SK-N-SH treated with all-trans-retinoic acid at 6 μM for 48 hours (cell line): ENCODE measurements around the gene ARL17B.
"Not testable (repeated sequence)": the region's sequence is repeated elsewhere in the genome, so short reads cannot be mapped to it uniquely, and the experiment has no call there.

Experiments used
- ISL1 ChIP-seq: fragments of 250-450 bp; sonication (Bioruptor Pico); IDR thresholded peaks from 2 replicates; pipeline ENCODE4 v2.1.2; 2022; ENCODE audit warnings: mild to moderate bottlenecking, moderate library complexity
- ZC3H10 ChIP-seq: fragments of 250-450 bp; sonication (Bioruptor Pico); IDR thresholded peaks from 2 replicates; pipeline ENCODE4 v1.5.1; 2021; ENCODE audit warnings: mild to moderate bottlenecking, moderate library complexity
- ZFP30 ChIP-seq: fragments of 450-650 bp; formaldehyde crosslinking; IDR thresholded peaks from 2 replicates; pipeline ENCODE4 v1.5.0; 2022; ENCODE audit warnings: mild to moderate bottlenecking, moderate library complexity
- TF ChIP-seq, protein P1 (sequence below): fragments of 250-450 bp; sonication (Bioruptor Pico); IDR thresholded peaks from 2 replicates; pipeline ENCODE4 v1.8.0; 2020; ENCODE audit warnings: mild to moderate bottlenecking, moderate library complexity, borderline replicate concordance

DNA sequence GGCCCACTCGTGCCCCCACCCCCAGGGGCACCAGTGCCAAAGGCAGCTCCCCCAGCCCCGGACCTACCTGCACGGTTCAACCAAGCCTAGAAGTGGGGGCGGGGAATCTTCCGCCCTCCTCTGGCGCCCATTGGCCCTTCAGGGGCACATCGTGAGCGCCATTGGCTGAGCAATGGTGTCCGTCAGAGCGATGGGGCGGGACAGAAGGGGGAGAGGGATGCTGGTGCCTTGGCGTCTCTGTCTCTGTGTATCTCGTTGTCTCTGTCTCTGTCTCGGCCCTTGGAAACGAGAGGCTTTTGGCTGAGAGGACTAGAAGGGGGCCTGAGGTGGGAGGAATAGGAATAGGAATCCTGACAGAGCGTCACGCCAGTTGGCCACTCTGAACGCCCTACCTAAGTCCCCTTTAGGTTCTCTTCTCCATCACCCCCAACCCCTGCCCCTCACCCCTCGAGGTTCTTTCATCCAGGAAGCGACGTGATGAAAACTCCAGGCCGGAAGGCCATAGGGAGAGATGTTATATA, 136.2 kb downstream of the ARL17B start:
- not testable (repeated sequence) for TF ChIP-seq ZFP30 (CRISPR knock-in tag); ISL1; ZC3H10 (CRISPR knock-in tag)
- TF ChIP-seq, protein P1, sequence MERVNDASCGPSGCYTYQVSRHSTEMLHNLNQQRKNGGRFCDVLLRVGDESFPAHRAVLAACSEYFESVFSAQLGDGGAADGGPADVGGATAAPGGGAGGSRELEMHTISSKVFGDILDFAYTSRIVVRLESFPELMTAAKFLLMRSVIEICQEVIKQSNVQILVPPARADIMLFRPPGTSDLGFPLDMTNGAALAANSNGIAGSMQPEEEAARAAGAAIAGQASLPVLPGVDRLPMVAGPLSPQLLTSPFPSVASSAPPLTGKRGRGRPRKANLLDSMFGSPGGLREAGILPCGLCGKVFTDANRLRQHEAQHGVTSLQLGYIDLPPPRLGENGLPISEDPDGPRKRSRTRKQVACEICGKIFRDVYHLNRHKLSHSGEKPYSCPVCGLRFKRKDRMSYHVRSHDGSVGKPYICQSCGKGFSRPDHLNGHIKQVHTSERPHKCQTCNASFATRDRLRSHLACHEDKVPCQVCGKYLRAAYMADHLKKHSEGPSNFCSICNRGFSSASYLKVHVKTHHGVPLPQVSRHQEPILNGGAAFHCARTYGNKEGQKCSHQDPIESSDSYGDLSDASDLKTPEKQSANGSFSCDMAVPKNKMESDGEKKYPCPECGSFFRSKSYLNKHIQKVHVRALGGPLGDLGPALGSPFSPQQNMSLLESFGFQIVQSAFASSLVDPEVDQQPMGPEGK (CRISPR knock-in tag): not testable (repeated sequence)
